Parathyroid adenoma (tissue), 2 donors: ENCODE data around the gene SHC3.

Source experiments
- H2AFZ ChIP-seq: fragments of 300-600 bp; sonication (generic); one replicate; pipeline ENCODE4 v1.7.0; 2017; ENCODE audit warnings: antibody characterized with exemption, mild to moderate bottlenecking
- H3K27ac ChIP-seq: fragments of 300-600 bp; sonication (generic); one replicate; pipeline ENCODE4 v1.7.0; 2017
- H3K27me3 ChIP-seq: fragments of 300-600 bp; sonication (generic); one replicate; pipeline ENCODE4 v1.7.0; 2017; ENCODE audit warnings: low read length; ENCODE audit not compliant: control insufficient read depth, insufficient read depth
- H3K36me3 ChIP-seq: fragments of 300-600 bp; sonication (generic); one replicate; pipeline ENCODE4 v1.7.0; 2017; ENCODE audit warnings: low read length; ENCODE audit not compliant: control insufficient read depth, insufficient read depth
- H3K4me1 ChIP-seq: fragments of 300-600 bp; sonication (generic); one replicate; pipeline ENCODE4 v1.7.0; 2017; ENCODE audit warnings: control low read depth
- H3K4me2 ChIP-seq: fragments of 300-600 bp; sonication (generic); one replicate; pipeline ENCODE4 v1.7.0; 2017; ENCODE audit warnings: low read length
- H3K4me3 ChIP-seq: fragments of 300-600 bp; sonication (generic); one replicate; pipeline ENCODE4 v1.7.0; 2017; ENCODE audit warnings: low read depth, low read length
- H3K79me2 ChIP-seq: fragments of 300-600 bp; sonication (generic); one replicate; pipeline ENCODE4 v1.7.0; 2017; ENCODE audit warnings: control low read depth
- H3K9ac ChIP-seq: fragments of 300-600 bp; sonication (generic); one replicate; pipeline ENCODE4 v1.7.0; 2017; ENCODE audit warnings: mild to moderate bottlenecking
- H3K9me3 ChIP-seq: fragments of 300-600 bp; sonication (generic); one replicate; pipeline ENCODE4 v1.7.0; 2017; ENCODE audit warnings: low read length; ENCODE audit not compliant: control insufficient read depth
- TF ChIP-seq, protein P1 (sequence below): fragments of 300-600 bp; sonication (generic); IDR thresholded peaks from one replicate; pipeline ENCODE4 v1.7.0; 2017; ENCODE audit warnings: antibody characterized with exemption, mild to moderate bottlenecking
- donor health status: primary hyperparathyroidism.

The SHC3 gene

DNA sequence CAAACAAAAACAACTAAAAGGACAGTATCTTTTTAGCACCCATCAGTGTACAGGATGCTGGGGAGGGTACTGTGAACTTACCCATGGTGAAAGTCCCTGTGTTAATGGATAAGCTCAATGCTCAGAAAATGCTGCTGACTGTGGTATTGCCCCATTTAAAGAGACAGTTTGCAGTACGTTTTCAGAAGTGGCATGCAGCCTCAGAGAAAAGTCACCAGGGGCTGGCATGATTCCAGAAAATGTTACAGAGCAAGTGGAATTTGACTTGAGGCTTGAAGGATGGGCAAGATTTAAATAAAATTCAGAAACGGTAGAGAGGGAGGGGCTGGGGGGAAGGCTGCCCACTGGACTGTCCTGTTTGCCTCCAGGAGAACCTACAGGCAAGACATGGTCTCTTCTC is 180.1 kb downstream of the SHC3 start:
- Histone ChIP-seq H3K27ac (no peak overlapping the region), H3K4me1 (no peaks in the 10 kb centered on the region)
- TF ChIP-seq, protein P1, sequence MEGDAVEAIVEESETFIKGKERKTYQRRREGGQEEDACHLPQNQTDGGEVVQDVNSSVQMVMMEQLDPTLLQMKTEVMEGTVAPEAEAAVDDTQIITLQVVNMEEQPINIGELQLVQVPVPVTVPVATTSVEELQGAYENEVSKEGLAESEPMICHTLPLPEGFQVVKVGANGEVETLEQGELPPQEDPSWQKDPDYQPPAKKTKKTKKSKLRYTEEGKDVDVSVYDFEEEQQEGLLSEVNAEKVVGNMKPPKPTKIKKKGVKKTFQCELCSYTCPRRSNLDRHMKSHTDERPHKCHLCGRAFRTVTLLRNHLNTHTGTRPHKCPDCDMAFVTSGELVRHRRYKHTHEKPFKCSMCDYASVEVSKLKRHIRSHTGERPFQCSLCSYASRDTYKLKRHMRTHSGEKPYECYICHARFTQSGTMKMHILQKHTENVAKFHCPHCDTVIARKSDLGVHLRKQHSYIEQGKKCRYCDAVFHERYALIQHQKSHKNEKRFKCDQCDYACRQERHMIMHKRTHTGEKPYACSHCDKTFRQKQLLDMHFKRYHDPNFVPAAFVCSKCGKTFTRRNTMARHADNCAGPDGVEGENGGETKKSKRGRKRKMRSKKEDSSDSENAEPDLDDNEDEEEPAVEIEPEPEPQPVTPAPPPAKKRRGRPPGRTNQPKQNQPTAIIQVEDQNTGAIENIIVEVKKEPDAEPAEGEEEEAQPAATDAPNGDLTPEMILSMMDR, result no peak

GRCh38 chr9:88997646-88998045 is 181.0 kb downstream of the SHC3 start:
- Histone ChIP-seq H3K4me3 (no peak overlapping the region), H2AFZ (no peak overlapping the region), H3K36me3 (no peaks in the 10 kb centered on the region), H3K4me2 (no peak overlapping the region), H3K9me3 (no peaks in the 10 kb centered on the region), H3K79me2 (no peaks in the 10 kb centered on the region), H3K27me3 (no peaks in the 10 kb centered on the region), H3K9ac (no peak overlapping the region), H3K27ac (no peak overlapping the region), H3K4me1 (no peaks in the 10 kb centered on the region)
- TF ChIP-seq, protein P1, result no peak

More for the DNA sequence above, 180.1 kb downstream of the SHC3 start:
- H3K4me3 ChIP-seq, result no peak overlapping the region
- no peak overlapping the region for H3K9ac ChIP-seq
- H3K27me3 ChIP-seq, result no peaks in the 10 kb centered on the region
- no peaks in the 10 kb centered on the region for H3K9me3 ChIP-seq
- no peak overlapping the region for H2AFZ ChIP-seq
- H3K36me3 ChIP-seq, result no peaks in the 10 kb centered on the region
- H3K79me2 ChIP-seq, result no peaks in the 10 kb centered on the region
- no peak overlapping the region for H3K4me2 ChIP-seq

DNA sequence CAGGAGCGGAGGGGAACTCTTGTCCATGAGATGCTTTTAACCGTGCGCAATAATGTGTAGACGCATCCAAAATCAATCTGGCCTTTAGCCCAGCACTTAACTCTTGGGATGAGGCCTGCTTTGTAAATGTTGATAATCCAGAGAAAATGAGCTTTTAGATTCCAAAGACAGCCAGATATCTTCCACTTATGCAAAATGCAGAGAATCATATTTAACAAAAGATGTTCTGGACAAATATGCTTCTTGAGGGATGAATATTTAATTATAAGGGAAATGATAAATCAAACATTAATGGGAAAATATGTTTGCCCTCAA is 181.7 kb downstream of the SHC3 start:
- no peak overlapping the region for H3K4me2 ChIP-seq
- no peaks in the 10 kb centered on the region for H3K36me3 ChIP-seq
- no peak overlapping the region for H3K4me3 ChIP-seq
- no peaks in the 10 kb centered on the region for H3K79me2 ChIP-seq
- no peaks in the 10 kb centered on the region for H3K27me3 ChIP-seq
- H3K9ac ChIP-seq, result no peak overlapping the region
- H3K9me3 ChIP-seq, result no peaks in the 10 kb centered on the region
- H3K27ac ChIP-seq, result no peak overlapping the region
- no peaks in the 10 kb centered on the region for H3K4me1 ChIP-seq
- H2AFZ ChIP-seq, result no peak overlapping the region
- TF ChIP-seq, protein P1, result no peak

GRCh38 chr9:88996046-88996920 is 182.3 kb downstream of the SHC3 start:
- Histone ChIP-seq H3K27ac (no peak overlapping the region), H3K36me3 (no peaks in the 10 kb centered on the region), H3K9me3 (no peaks in the 10 kb centered on the region), H3K4me2 (no peak overlapping the region), H3K79me2 (no peaks in the 10 kb centered on the region), H3K4me3 (no peak overlapping the region), H3K9ac (no peak overlapping the region), H2AFZ (no peak overlapping the region), H3K27me3 (no peaks in the 10 kb centered on the region), H3K4me1 (no peaks in the 10 kb centered on the region)
- TF ChIP-seq, protein P1, result no peak

- Histone ChIP-seq H3K36me3 (no peaks in the 10 kb centered on the region), H3K79me2 (no peaks in the 10 kb centered on the region), H3K4me2 (no peak overlapping the region), H3K27me3 (no peaks in the 10 kb centered on the region), H3K4me1 (no peaks in the 10 kb centered on the region), H2AFZ (no peak overlapping the region), H3K9ac (no peak overlapping the region), H3K4me3 (no peak overlapping the region), H3K9me3 (no peaks in the 10 kb centered on the region), H3K27ac (no peak overlapping the region)
- TF ChIP-seq, protein P1, result no peak
These were observed 183.0 kb downstream of the SHC3 start for GRCh38 chr9:88995627-88996026.
